Stimulated activated CD8-positive, alpha-beta memory T cell treated with anti-CD3 and anti-CD28 coated beads, Interleukin-12 subunit alpha, Interleukin-12 subunit beta, amount 100 ng/mL, for 24 hours (primary cell): ENCODE data around the gene NPAS2.

Experiments used
- DNase-seq: peaks from one replicate; pipeline ENCODE4 v3.0.0-alpha.2; 2020; ENCODE audit errors: extremely low read depth

Gene NPAS2

DNA sequence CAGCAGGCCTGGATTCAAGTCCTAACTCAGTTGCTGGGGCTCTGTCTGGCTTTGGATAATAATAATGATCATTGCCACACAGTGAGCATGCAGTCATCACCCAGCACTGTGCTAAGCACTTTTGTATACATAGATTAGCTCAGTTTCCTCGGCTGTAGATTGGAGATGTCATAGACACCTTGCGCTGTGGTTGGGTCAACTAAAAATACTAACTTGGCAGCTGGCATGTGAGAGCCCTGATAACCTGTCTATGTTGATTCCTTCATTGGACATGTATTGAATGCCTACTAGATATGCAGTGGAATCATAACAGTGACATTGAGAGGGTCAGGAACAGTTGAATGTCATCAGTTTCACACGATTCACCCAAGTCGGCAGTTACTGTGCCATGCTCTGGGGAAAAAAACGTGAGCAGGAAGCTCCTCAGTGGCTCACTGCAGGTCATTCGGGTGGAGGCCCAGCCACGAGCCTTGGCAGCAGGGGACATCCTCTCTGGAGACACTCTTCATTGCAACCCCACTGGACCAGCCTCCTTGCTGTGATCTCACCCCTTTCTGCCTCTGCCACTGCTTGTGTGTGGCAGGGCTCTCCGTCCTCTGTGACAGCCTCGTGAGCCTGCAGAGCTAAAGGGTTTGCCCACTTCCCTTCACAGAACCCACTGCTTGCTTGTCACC is 85.3 kb downstream of the NPAS2 start:
- no peak for DNase-seq

DNA sequence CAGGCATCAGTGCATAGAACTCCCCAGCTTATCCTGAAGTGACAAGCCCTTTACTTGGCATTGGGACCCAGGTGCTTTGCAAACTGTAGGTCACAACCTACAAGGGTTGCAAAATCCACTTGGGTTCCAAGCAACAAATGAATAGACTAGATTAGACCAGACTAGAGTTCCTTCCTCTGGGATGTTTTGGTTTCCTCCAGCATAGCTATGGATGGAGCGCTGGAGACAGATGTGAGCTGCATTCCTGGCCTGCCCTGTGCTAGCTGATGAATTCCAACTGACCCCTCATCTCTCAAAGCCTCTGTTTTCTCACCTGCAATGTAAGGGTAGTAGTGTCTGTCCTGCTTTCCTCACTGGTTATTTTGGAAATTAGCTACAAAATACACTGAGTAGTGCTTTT is 86.2 kb downstream of the NPAS2 start:
- DNase-seq, result no peak

DNA sequence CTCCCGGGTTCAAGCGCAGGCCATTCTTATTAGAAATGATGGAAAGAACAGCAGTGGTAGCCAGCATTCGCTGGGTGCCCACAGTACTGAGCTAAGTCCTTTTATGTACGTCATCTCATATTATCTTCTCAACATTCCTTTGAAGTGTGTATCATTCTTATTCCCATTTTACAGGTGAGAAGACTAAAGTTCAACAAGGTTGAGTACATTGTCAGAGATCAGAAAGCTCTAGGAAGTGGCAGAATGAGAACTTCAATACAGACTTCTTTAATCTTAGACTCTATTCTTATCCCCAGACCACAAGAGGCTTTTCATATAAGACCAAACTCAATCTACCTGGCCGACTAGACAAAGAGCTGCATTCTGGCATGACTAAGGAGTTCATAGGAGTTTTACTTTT is 86.7 kb downstream of the NPAS2 start:
- DNase-seq, result no peak

DNA sequence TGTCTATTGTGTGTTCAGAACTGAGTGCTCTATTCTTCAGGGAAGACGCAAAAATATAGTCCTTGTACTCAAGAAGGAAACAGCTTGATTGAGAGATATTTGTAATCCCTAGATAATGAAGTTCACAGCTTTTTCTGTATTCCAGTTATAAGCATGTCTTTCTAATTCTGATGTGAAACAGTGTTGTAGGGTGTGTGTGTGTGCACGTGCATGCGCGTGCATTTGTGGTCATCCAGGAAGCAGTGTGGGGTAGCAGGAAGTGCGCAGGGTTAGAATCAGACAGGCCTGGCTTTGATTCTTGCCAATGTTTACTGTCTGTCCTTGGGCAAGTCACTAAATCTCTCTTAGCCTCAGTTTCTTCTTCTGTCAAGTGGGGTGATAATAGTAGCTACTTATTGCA is 87.9 kb downstream of the NPAS2 start:
- no peak for DNase-seq

DNA sequence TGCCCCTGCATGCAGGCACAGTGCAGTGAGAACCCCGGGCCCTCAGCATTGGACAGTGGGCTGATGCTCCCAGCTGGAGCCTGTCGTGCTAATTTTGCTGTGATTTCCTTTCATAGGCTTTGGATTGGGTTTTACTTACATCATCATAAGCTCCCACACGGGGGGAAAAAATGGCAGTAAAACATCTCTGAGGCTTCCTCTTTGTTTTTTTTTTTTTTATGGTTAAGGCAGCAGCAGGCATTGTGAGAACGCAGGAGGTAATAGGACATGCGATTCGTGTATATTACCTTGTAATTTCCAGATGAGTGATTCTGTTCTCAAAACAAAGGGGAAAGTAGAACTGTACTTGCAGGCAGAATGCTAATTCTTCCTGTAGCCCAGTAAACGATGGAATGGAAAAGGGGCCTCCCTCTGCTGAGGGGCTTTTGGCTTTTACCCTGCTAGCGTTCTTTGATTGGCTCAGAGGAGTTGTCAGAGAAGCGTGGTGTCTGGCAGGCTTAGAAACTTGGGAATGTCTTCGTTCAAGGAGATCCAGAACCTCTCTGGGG is 89.7 kb downstream of the NPAS2 start:
- DNase-seq, result no peak

DNA sequence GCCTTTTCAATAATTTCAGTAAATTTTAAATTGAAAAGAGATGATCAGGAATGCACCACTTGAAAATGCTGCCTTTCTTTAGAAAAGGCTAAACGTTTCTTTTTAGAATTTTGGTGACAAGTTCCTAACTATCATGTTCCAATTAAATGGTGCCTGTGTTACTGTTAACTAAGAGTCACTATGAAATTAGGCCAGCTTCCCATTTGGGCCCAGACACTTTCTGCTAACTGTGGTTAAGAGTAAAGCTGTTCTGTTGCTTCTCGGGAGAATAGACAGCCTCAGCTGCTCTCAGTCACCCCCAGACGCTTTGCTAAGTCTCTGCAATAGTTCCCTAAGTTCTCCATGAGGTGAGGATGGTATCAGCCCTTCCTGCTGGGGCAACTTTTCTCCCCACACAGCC is 90.2 kb downstream of the NPAS2 start:
- no peak for DNase-seq

DNA sequence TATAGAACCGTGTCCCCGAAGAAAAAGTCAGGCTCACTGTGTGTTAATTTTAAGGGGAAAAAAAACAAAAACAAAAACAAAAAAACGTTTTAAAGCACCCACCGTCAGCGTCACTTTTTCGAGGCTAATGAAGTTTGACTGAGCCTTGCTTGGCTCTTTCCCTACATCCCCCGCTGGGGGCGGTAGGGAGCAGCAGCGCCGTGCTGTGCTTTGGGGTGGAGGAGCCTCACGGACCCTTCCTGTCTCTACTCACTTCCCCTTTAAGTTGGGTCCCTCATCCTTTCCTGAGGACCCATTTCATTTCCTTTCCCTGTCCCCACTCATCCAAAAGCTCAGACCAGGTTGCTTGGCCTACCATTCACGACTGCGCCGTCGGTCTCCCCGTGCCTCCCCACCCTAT is 99.4 kb downstream of the NPAS2 start:
- no peak for DNase-seq

DNA sequence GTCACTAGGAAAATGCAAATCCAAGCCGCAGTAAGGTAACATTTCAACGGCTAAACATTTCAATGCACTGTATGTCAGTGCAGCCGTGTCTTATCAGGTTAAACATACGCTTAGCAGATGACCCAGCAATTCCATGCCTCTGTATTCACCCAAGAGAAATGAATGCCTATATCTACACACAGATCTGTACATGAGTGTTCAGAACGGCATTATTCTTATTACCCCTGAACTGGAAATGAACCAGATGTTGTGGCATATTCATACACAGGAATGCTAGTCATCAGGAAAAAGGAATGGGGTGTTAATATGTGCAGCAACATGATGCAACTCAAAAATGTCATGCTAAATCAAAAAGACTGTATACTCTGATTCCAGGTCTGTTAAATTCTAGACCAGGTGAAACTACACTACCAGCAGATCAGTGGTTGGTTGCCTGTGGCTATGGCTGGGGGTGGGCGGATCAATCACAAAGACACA is 101.8 kb downstream of the NPAS2 start:
- DNase-seq, result no peak

DNA sequence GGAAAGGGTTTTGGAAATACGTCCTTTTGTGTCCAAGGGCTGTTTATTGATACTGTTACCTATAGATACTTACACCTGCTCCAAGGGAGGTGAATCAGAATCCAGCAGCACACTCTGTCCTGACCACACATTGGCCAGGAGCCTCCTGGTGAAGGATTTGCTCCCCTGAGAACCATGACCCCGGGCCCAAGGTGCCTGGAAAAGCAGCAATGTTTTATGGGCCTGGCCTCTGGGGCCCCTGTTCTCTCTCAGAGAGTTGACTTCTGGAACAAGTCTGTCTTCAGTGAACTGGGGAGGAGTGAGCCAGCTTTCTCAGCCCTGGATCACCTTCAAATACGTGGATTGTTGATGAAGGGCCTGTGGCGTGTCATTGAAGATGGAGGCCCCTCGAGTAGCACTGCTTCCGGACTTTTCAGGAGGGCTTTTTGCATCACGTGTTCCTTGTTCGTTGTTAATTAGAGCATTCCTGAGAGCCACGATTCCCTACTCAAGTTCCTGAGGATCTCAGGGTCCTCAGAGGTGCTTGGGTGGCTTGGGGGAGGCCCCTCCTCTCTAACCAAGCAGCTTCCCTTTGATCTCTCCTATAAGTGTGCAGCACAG is 103.6 kb downstream of the NPAS2 start:
- no peak for DNase-seq

DNA sequence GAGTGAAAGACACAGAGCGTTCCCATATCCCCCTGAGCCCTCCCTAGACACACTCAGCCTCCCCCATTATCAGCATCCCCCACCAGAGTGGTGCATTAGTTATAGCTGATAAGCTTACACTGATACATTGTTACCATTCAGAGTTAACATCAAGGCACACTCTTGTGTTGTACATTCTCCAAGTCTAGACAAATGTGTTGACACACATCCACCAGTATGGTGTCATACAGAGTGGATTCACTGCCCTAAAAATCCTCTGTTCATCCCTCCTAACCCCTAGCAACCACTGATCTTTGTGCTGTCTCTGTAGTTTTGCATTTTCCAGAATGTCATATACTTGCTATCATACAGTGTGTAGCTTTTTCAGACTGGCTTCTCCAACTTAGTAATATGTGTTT is 104.2 kb downstream of the NPAS2 start:
- no peak for DNase-seq

DNA sequence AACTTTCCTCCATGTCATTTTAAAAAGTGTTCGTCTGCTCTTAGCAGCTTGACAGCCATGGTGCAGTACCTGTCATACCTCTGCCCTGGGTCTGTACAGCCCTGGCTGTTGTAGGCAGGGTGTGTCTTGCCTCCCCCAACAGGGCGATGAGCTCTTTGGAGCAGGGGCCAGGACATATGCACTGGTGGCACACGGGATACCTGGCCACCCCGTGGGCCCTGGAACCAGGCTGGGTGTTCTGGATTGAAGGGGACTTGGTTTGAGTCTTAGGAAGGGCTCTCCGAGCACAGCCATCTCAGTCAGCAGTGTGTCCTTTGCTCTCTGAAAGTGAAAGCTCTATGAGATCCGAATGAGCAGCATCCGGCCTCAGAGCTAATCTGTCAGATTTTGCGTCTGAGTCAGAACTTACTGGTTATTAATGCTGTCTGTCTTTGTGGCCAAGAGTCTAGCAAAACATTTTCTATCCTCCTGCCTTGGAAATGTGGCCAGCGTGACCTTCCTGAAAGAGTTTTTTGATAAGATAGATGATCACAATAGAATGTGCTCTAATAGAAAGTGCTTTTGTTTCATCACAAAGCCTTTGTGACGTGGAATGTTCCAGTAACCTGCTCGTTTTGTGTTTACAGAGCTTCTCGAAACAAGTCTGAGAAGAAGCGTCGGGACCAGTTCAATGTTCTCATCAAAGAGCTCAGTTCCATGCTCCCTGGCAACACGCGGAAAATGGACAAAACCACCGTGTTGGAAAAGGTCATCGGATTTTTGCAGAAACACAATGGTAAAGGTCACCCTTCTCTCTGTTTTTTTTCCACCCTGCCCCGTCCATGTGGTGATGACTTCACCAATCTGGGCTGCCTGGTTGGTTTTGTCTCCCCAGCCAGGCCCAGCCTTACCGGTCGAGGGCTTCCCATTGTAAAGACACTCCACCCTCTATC is 104.8 kb downstream of the NPAS2 start:
- no peak for DNase-seq

DNA sequence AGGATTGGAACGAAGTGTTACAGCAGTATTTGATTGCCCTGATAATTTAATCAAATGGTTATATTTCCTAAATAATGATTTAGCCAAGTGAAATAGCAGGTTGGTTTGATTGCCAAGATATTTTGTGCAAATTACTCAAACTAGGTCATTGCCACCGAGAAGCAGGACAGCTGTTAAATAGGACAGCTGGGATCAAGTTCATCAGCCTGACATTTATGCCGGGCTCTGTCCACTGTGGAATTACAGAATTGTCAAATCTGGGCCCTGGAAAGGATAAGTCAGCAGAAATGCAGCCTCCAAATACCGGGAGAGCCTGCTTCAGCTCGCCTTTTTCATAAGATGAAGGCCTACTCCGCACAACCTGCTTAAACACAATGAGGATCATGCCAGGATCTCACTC is 108.3 kb downstream of the NPAS2 start:
- no peak for DNase-seq

DNA sequence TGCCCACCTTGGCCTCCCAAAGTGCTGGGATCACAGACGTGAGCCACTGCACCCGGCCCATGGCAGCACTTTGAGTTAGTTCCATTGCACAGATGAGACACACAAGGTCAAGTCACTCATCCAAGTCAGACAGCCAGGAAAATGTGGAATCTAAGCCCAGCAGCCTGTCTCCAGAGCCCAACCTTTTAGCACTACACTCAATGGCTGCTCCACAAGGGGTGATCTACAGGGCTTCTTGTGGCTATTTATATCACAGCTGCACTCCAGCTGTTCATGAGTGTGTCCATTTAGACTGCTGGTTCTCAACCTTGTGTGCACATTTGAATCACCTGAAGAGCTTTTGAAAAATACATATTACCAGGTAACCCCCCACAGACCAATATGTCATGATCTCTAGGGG is 109.2 kb downstream of the NPAS2 start:
- DNase-seq, result no peak

DNA sequence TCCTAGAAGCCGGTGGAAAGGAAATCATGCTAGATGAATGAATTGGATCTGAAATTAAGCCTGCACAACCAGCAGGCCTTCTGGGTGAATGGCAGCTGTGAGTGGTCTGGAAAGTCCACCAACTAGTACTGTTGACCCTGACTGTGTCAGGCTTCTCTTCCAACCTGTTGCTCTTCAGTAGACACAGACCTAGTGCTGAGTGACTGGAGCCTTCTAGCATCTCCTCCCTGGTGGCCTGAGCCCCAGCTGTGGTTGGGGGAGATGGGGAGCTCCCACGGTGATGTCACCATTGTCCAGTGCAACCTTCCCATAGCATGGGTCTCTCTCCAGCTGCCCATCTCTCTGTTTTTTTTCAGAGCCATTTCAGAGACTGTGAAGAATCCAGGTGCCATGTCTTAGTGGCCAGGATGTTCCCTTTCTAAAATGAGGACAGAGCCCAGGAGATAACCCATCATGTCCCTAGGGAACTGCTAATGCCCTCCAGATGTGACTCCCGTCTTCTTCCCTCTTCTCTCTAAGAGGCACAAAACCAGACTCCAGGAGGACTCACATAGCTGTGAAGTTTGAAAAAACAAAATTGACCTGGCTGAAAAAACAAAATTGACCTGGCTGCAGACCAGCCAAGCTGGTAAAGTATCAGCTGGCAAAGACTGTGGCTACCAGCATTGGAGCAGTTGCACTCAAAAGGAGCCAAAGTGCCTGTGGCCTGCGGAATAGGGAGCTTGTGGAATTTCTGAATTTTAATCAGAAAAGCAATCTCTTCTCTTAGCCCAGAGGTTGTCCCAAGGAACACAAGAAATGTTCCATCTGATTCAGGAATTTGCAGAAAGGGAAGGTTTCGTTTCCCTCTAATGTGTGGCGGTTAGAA is 114.8 kb downstream of the NPAS2 start:
- DNase-seq, result no peak

DNA sequence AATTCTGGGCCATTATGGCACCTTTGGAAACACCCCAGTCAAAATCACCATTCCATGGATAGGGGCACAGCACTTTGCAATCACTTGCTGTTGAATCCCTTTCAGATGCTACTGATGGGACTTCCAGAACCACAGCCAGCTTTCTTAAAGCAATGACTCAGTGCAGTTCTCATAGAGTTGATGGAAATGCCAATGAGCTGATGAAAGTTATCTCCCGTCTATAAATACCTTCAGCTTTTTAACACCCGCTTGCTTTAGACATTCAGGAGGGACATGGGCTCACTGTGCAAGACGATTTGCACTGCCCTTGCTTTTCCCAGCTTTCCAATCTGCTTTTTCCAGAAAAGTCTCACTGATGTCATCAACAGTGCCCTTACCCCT is 115.4 kb downstream of the NPAS2 start:
- DNase-seq, result no peak

DNA sequence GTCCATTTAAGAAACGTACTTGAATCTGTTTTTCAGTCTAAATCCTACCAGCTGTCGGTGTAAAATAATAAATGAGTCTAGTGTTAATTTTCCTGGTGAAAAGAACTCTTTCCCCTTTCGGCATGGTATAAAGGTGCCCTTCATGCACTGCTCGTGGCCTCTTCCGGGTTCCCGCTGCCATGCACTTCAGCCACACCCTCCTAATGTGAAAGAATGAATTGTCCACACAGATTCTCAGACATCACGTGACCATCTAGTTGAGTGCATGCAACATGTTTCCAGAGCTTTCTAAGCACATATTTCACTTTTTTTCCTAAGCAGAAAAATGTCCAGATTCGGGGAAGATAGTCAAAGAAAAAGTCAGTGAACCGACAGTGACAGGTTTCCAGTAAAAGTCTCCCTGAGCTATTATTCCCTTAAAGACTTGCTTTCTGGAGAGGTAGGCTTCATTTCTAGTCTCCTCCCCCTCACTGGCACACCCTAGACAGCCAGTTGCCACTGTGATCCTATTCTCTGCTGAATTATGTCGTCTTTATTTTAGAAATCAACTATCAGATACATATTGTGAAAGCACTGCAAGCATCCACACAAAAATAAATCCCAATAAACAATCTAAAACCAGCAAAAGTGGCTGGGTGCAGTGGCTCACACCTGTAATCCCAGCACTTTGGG is 116.3 kb downstream of the NPAS2 start:
- no peak for DNase-seq

DNA sequence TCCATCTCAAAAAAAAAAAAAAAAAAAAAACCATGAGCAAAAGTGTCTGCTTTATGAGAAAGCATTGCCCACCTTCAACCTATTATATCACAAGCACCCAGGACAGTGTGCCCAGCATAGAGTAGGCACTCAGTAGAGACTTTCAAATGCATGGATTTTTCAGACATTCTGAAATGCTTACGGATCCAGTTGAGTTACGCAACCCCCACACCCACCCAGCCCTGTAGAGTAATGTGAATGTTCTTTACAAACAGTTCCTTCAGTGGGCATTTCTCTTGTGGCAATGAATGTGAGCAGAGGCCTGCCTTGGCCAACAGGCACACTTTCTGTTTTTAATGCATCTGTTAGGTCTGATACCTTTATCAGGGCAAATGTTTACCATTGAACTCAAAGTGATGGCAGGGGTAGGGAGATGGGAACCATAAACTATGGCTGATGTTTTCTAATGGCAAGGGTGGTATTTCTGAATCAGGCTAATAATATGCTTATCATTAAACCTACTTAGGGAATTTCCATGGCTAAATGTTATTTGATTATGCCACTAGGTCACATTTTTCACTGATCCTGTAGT is 117.1 kb downstream of the NPAS2 start:
- no peak for DNase-seq

DNA sequence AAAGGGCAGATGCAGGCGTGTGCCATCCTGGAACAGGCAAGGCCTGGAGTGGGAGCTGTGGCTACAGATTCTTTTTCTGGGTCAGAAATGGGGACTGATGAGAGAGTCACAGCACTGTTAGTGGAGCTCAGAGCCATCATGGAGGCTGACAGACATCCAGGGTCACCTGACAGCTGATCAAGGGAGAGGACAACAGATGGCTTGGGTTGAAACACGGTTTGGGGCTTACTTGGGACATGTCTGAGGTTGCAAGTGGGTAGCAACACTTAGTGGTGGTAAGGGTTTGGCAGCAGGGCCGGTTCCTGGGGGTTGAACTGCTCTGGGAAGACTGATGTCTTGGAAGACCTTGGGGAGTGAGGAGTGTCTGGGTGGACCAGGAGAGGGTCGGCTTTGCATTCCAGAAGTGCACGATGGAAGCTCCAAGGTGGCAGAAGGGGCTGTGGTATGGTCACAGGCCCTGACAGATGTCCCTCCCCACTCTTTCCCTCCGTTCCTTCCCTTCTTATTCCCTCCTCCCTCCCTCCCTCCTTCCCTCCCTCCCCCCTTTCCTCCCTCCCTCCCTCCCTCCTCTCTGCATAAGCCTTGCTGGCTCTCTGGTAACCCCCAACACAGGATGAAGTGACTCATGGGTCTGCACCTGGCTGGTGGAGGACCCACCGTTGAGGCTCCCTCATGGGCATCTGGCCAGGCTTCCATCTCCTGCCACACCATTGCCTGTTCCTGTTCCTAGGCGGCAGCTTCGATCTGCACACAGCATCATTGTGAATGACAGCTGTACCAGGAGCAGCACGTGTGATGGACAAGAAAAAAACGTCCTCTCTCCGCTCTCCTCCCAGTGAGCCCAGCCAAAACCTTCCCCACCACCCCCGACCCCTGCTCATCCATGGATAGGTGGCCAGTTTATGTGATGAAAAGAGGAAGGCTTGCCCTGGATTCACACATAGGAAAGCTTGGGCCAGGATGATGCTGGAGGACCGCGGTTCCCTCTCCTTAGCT is 118.4 kb downstream of the NPAS2 start:
- no peak for DNase-seq

DNA sequence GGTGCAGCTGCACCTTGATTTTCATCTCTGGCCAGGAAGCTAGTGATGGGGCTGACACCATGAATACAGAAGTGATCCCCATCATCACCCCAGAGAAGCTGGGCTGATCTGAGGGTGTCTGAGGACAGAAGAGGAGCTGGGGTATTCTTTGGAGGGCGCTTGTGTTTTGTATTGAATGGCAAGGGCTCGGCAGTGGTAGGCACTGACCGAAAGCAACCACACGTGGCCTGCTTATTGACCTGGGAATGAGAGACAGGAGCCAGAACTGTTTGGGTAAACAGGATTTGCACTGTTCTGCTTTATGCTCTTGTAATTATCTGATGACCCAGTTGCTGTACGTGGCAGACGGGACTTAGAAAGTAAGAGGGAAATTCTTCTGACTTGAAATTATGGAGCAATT is 119.5 kb downstream of the NPAS2 start:
- DNase-seq, result no peak
